Activated naive CD4-positive, alpha-beta T cell treated with anti-CD3 and anti-CD28 coated beads for 36 hours (primary cell): ENCODE data around the gene ZNF474. TPM values are rescaled to one million over a fixed set of nuclear protein-coding genes. Genes with fewer than 3 reads are reported as not detected.

Experiments
- CTCF ChIA-PET: fragments of 350-600 bp; sonication (Branson Sonifier 250); formaldehyde crosslinking; loops from one replicate; lab custom pipeline; 2021; ENCODE audit warnings: antibody characterized with exemption; lab: Charles Lee
- DNase-seq: peaks from one replicate; pipeline ENCODE4 v3.0.0-alpha.2; 2020
- H3K27ac Mint-ChIP-seq: one replicate; pipeline ENCODE4 v1.8.0; 2021; ENCODE audit warnings: mild to moderate bottlenecking, mixed read lengths
- H3K27me3 Mint-ChIP-seq: one replicate; pipeline ENCODE4 v1.8.0; 2021; ENCODE audit warnings: low read depth, mixed read lengths
- H3K36me3 Mint-ChIP-seq: one replicate; pipeline ENCODE4 v1.8.0; 2021; ENCODE audit warnings: low read depth, mixed read lengths
- H3K4me1 Mint-ChIP-seq: one replicate; pipeline ENCODE4 v1.8.0; 2021; ENCODE audit warnings: low read depth, mixed read lengths
- H3K4me3 Mint-ChIP-seq: one replicate; pipeline ENCODE4 v1.8.0; 2021; ENCODE audit warnings: mild to moderate bottlenecking, moderate library complexity, mixed read lengths
- H3K9me3 Mint-ChIP-seq: one replicate; pipeline ENCODE4 v1.8.0; 2021; ENCODE audit warnings: mixed read lengths
- intact Hi-C: fragments of 100-400 bp; cut with micrococcal nuclease; formaldehyde crosslinking; loops from one replicate; pipeline ENCODE4 v1.15.1; 2023
- total RNA-seq, 2 experiments: library from RNA; stranded (reverse); gene quantifications; one replicate each; pipeline ENCODE4 v1.2.3, GENCODE V29; 2021

Gene ZNF474
- total RNA-seq, 2 experiments from 2014 or later = not detected

- Mint-ChIP-seq H3K27ac (no peak overlapping the region), H3K9me3 (no peaks in the 10 kb centered on the region), H3K27me3 (peaks cover 3% of the 10 kb centered on the region), H3K4me1 (peaks cover 3% of the 10 kb centered on the region), H3K4me3 (no peak overlapping the region), H3K36me3 (no peaks in the 10 kb centered on the region)
- intact Hi-C loops = no loop called here
- DNase-seq = no peak
- CTCF ChIA-PET = no interaction called here
Observed at GRCh38 chr5:122145906-122146305, 16.6 kb downstream of the ZNF474 start.

- Mint-ChIP-seq H3K4me3 (no peak overlapping the region), H3K9me3 (no peaks in the 10 kb centered on the region), H3K4me1 (peaks cover 11% of the 10 kb centered on the region), H3K27me3 (peaks cover 3% of the 10 kb centered on the region), H3K27ac (no peak overlapping the region), H3K36me3 (no peaks in the 10 kb centered on the region)
- DNase-seq = no peak
- CTCF ChIA-PET = no interaction called here
- intact Hi-C loops = no loop called here
Observed at GRCh38 chr5:122149321-122150090, 20.2 kb downstream of the ZNF474 start.

- intact Hi-C loops = no loop called here
- Mint-ChIP-seq H3K27me3 (peaks cover 3% of the 10 kb centered on the region), H3K27ac (no peak overlapping the region), H3K36me3 (no peaks in the 10 kb centered on the region), H3K4me3 (no peak overlapping the region), H3K9me3 (no peaks in the 10 kb centered on the region), H3K4me1 (peaks cover 15% of the 10 kb centered on the region)
- DNase-seq = no peak
- CTCF ChIA-PET = no interaction called here
Observed at GRCh38 chr5:122150215-122150614, 20.9 kb downstream of the ZNF474 start.

- Mint-ChIP-seq H3K4me1 (peaks cover 15% of the 10 kb centered on the region), H3K27ac (no peak overlapping the region), H3K36me3 (no peaks in the 10 kb centered on the region), H3K4me3 (no peak overlapping the region), H3K9me3 (no peaks in the 10 kb centered on the region), H3K27me3 (peaks cover 3% of the 10 kb centered on the region)
- CTCF ChIA-PET = no interaction called here
- intact Hi-C loops = no loop called here
- DNase-seq = no peak
Observed at GRCh38 chr5:122151640-122152039, 22.3 kb downstream of the ZNF474 start.

- no peaks in the 10 kb centered on the region for H3K36me3 Mint-ChIP-seq
- H3K9me3 Mint-ChIP-seq = no peaks in the 10 kb centered on the region
- H3K4me1 Mint-ChIP-seq = peaks cover 15% of the 10 kb centered on the region
- H3K4me3 Mint-ChIP-seq = no peak overlapping the region
- intact Hi-C loops = no loop called here
- H3K27me3 Mint-ChIP-seq = peaks cover 3% of the 10 kb centered on the region
- DNase-seq = no peak
- CTCF ChIA-PET = no interaction called here
- no peak overlapping the region for H3K27ac Mint-ChIP-seq
Observed at GRCh38 chr5:122152266-122152900, 23.0 kb downstream of the ZNF474 start.

GRCh38 chr5:122153230-122153629 is 23.9 kb downstream of the ZNF474 start:
- DNase-seq = no peak
- Mint-ChIP-seq H3K27me3 (peaks cover 3% of the 10 kb centered on the region), H3K4me1 (peaks cover 15% of the 10 kb centered on the region), H3K4me3 (no peak overlapping the region), H3K36me3 (no peaks in the 10 kb centered on the region), H3K9me3 (no peaks in the 10 kb centered on the region), H3K27ac (no peak overlapping the region)
- CTCF ChIA-PET = interaction anchor here (0.6 kb wide), 1 partner anchor 995 kb away, joined by 3 read pairs; no protein-coding TSS in a partner anchor
- intact Hi-C loops = no loop called here

GRCh38 chr5:122153774-122154173 is 24.4 kb downstream of the ZNF474 start:
- no peak overlapping the region for H3K27ac Mint-ChIP-seq

GRCh38 chr5:122154491-122154890 is 25.1 kb downstream of the ZNF474 start:
- CTCF ChIA-PET = interaction anchor here (0.7 kb wide), 1 partner anchor 141 kb away, joined by 3 read pairs; no protein-coding TSS in a partner anchor
- intact Hi-C loops = no loop called here
- Mint-ChIP-seq H3K4me3 (no peak overlapping the region), H3K4me1 (peaks cover 15% of the 10 kb centered on the region), H3K27ac (no peak overlapping the region), H3K27me3 (no peaks in the 10 kb centered on the region), H3K36me3 (no peaks in the 10 kb centered on the region), H3K9me3 (no peaks in the 10 kb centered on the region)
- DNase-seq = no peak

More at GRCh38 chr5:122153774-122154173, 24.4 kb downstream of the ZNF474 start:
- Mint-ChIP-seq H3K9me3 (no peaks in the 10 kb centered on the region), H3K4me1 (peaks cover 15% of the 10 kb centered on the region), H3K4me3 (no peak overlapping the region), H3K36me3 (no peaks in the 10 kb centered on the region), H3K27me3 (no peaks in the 10 kb centered on the region)
- CTCF ChIA-PET = interaction anchor here (0.6 kb wide), 1 partner anchor 994 kb away, joined by 3 read pairs; no protein-coding TSS in a partner anchor
- intact Hi-C loops = no loop called here
- DNase-seq = no peak

- DNase-seq = no peak
- Mint-ChIP-seq H3K27me3 (no peaks in the 10 kb centered on the region), H3K4me3 (no peak overlapping the region), H3K27ac (no peak overlapping the region), H3K9me3 (no peaks in the 10 kb centered on the region), H3K4me1 (peaks cover 12% of the 10 kb centered on the region), H3K36me3 (no peaks in the 10 kb centered on the region)
- intact Hi-C loops = loop anchor here (5.0 kb wide), 1 partner anchor 53 kb away; no protein-coding TSS in a partner anchor
- CTCF ChIA-PET = interaction anchor here (0.7 kb wide), 1 partner anchor 141 kb away, joined by 3 read pairs; no protein-coding TSS in a partner anchor
Observed at GRCh38 chr5:122154910-122155309, 25.6 kb downstream of the ZNF474 start.

GRCh38 chr5:122155546-122155945 is 26.2 kb downstream of the ZNF474 start:
- Mint-ChIP-seq H3K36me3 (no peaks in the 10 kb centered on the region), H3K9me3 (no peaks in the 10 kb centered on the region), H3K27ac (no peak overlapping the region), H3K4me1 (peaks cover 12% of the 10 kb centered on the region), H3K27me3 (no peaks in the 10 kb centered on the region), H3K4me3 (no peak overlapping the region)
- CTCF ChIA-PET = interaction anchor here (1.0 to 1.7 kb wide), 2 partner anchors 9 to 16 kb away, joined by 3 read pairs; no protein-coding TSS in a partner anchor
- no peak for DNase-seq
- intact Hi-C loops = loop anchor here (5.0 kb wide), 1 partner anchor 53 kb away; no protein-coding TSS in a partner anchor

- Mint-ChIP-seq H3K4me3 (no peak overlapping the region), H3K27me3 (peaks cover 2% of the 10 kb centered on the region), H3K4me1 (peaks cover 12% of the 10 kb centered on the region), H3K27ac (no peak overlapping the region), H3K9me3 (no peaks in the 10 kb centered on the region), H3K36me3 (no peaks in the 10 kb centered on the region)
- CTCF ChIA-PET = interaction anchor here (0.6 to 1.7 kb wide), 4 partner anchors 7 to 126 kb away, joined by 3 read pairs; no protein-coding TSS in a partner anchor
- intact Hi-C loops = loop anchor here (2.0 to 5.0 kb wide), 2 partner anchors 55 to 194 kb away; no protein-coding TSS in a partner anchor
- DNase-seq = peak; percentile 13
Observed at GRCh38 chr5:122156724-122157325, 27.5 kb downstream of the ZNF474 start.

- Mint-ChIP-seq H3K27ac (no peak overlapping the region), H3K9me3 (no peaks in the 10 kb centered on the region), H3K36me3 (no peaks in the 10 kb centered on the region), H3K27me3 (peaks cover 2% of the 10 kb centered on the region), H3K4me1 (no peaks in the 10 kb centered on the region), H3K4me3 (no peak overlapping the region)
- DNase-seq = no peak
- CTCF ChIA-PET = interaction anchor here (0.7 kb wide), 1 partner anchor 599 kb away, joined by 3 read pairs; no protein-coding TSS in a partner anchor
- intact Hi-C loops = no loop called here
Observed at GRCh38 chr5:122162100-122162638, 32.8 kb downstream of the ZNF474 start.
